H9 (cell line): ENCODE data around the gene MBLAC2. TPM values are rescaled to one million over a fixed set of nuclear protein-coding genes. Genes with fewer than 3 reads are reported as not detected.

Experiments
- DNase-seq: peaks from one replicate; pipeline ENCODE4 v3.0.0-alpha.2; 2017
- H2AFZ ChIP-seq: one replicate; pipeline ENCODE4 v1.6.1; 2013; ENCODE audit warnings: mild to moderate bottlenecking, low read length, control low read depth, moderate library complexity
- H2AK5ac ChIP-seq: 2 replicates; pipeline ENCODE4 v1.6.1; 2013; ENCODE audit warnings: low read length, control low read depth, mixed read lengths; ENCODE audit not compliant: insufficient read length
- H2BK120ac ChIP-seq: one replicate; pipeline ENCODE4 v1.6.1; 2013; ENCODE audit warnings: low read depth, mild to moderate bottlenecking, low read length, control low read depth, inconsistent platforms; ENCODE audit not compliant: poor library complexity, severe bottlenecking
- H2BK12ac ChIP-seq: 2 replicates; pipeline ENCODE4 v1.6.1; 2013; ENCODE audit warnings: low read length, control low read depth, mixed read lengths, low read depth; ENCODE audit not compliant: insufficient read length
- H2BK15ac ChIP-seq: 2 replicates; pipeline ENCODE4 v1.6.1; 2013; ENCODE audit warnings: low read depth, low read length, control low read depth
- H2BK20ac ChIP-seq: one replicate; pipeline ENCODE4 v1.6.1; 2013; ENCODE audit warnings: low read depth, mild to moderate bottlenecking, low read length, control low read depth, inconsistent platforms; ENCODE audit not compliant: poor library complexity, severe bottlenecking
- H2BK5ac ChIP-seq: 2 replicates; pipeline ENCODE4 v1.6.1; 2013; ENCODE audit warnings: low read length, control low read depth, mixed read lengths; ENCODE audit not compliant: insufficient read length
- H3K14ac ChIP-seq: 2 replicates; pipeline ENCODE4 v1.6.1; 2013; ENCODE audit warnings: low read length, control low read depth; ENCODE audit not compliant: insufficient read depth
- H3K18ac ChIP-seq: 2 replicates; pipeline ENCODE4 v1.6.1; 2013; ENCODE audit warnings: low read depth, mild to moderate bottlenecking, mixed read lengths, low read length, control low read depth; ENCODE audit not compliant: insufficient read length
- H3K23ac ChIP-seq: 2 replicates; pipeline ENCODE4 v1.6.1; 2013; ENCODE audit warnings: low read length, control low read depth, mixed read lengths, low read depth; ENCODE audit not compliant: insufficient read length
- H3K23me2 ChIP-seq: 2 replicates; pipeline ENCODE4 v1.6.1; 2013; ENCODE audit warnings: low read depth, mild to moderate bottlenecking, mixed read lengths, low read length, control low read depth; ENCODE audit not compliant: insufficient read length, poor library complexity, severe bottlenecking
- H3K27ac ChIP-seq: 2 replicates; pipeline ENCODE4 v1.5.1; 2013; ENCODE audit warnings: low read length, control low read depth, mixed read lengths, low read depth; ENCODE audit not compliant: insufficient read length
- H3K27me3 ChIP-seq: 2 replicates; pipeline ENCODE4 v1.6.1; 2013; ENCODE audit warnings: low read length, control low read depth, inconsistent platforms; ENCODE audit not compliant: insufficient read depth
- H3K4ac ChIP-seq: 2 replicates; pipeline ENCODE4 v1.6.1; 2013; ENCODE audit warnings: low read depth, mild to moderate bottlenecking, control low read depth, inconsistent platforms, low read length, moderate library complexity
- H3K4me1 ChIP-seq: 2 replicates; pipeline ENCODE4 v1.6.1; 2013; ENCODE audit warnings: low read length, control low read depth, inconsistent platforms; ENCODE audit not compliant: insufficient read depth
- H3K4me2 ChIP-seq: 2 replicates; pipeline ENCODE4 v1.6.1; 2013; ENCODE audit warnings: low read length, control low read depth, mixed read lengths; ENCODE audit not compliant: insufficient read length, insufficient read depth
- H3K56ac ChIP-seq: 2 replicates; pipeline ENCODE4 v1.6.1; 2013; ENCODE audit warnings: low read depth, mild to moderate bottlenecking, mixed read lengths, low read length, control low read depth; ENCODE audit not compliant: insufficient read length
- H3K79me1 ChIP-seq: 2 replicates; pipeline ENCODE4 v1.6.1; 2013; ENCODE audit warnings: low read depth, mild to moderate bottlenecking, moderate library complexity, low read length, control low read depth, inconsistent platforms; ENCODE audit not compliant: insufficient read depth, poor library complexity, severe bottlenecking
- H3K79me2 ChIP-seq: 2 replicates; pipeline ENCODE4 v1.6.1; 2013; ENCODE audit warnings: low read length, control low read depth, inconsistent platforms; ENCODE audit not compliant: insufficient read depth
- H3K9ac ChIP-seq: 2 replicates; pipeline ENCODE4 v1.6.1; 2013; ENCODE audit warnings: low read length, control low read depth, mixed read lengths; ENCODE audit not compliant: insufficient read length; ENCODE audit errors: extremely low read depth
- H3K9me3 ChIP-seq: one replicate; pipeline ENCODE4 v1.6.1; 2013; ENCODE audit warnings: low read depth, low read length, inconsistent platforms; ENCODE audit not compliant: control insufficient read depth
- H3T11ph ChIP-seq: one replicate; pipeline ENCODE4 v1.6.1; 2013; ENCODE audit warnings: mild to moderate bottlenecking, low read length, control low read depth, inconsistent platforms
- H4K20me1 ChIP-seq: one replicate; pipeline ENCODE4 v1.6.1; 2013; ENCODE audit not compliant: control insufficient read depth, insufficient read length, insufficient read depth
- H4K5ac ChIP-seq: 2 replicates; pipeline ENCODE4 v1.6.1; 2013; ENCODE audit warnings: low read depth, mild to moderate bottlenecking, mixed read lengths, low read length, control low read depth; ENCODE audit not compliant: insufficient read length
- H4K8ac ChIP-seq: replicated peaks from 2 replicates; pipeline ENCODE4 v1.6.1; 2013; ENCODE audit warnings: low read length, control low read depth, mixed read lengths, low read depth; ENCODE audit not compliant: insufficient read length
- H4K91ac ChIP-seq: 2 replicates; pipeline ENCODE4 v1.6.1; 2013; ENCODE audit warnings: low read depth, mild to moderate bottlenecking, moderate library complexity, mixed read lengths, low read length, control low read depth; ENCODE audit not compliant: insufficient read length
- H3K27ac Mint-ChIP-seq, 3 experiments: 2 replicates in 2 of 3; 3 replicates in 1 of 3; pipeline ENCODE4 v1.8.0; 2020 to 2021; ENCODE audit warnings: mixed read lengths in 3 of 3, mild to moderate bottlenecking in 1 of 3, moderate library complexity in 1 of 3
- H3K27me3 Mint-ChIP-seq: 2 replicates; pipeline ENCODE4 v1.8.0; 2021; ENCODE audit warnings: low read depth, mild to moderate bottlenecking, moderate library complexity, mixed read lengths
- H3K36me3 Mint-ChIP-seq, 3 experiments: 2 replicates in 2 of 3; 3 replicates in 1 of 3; pipeline ENCODE4 v1.8.0; 2020 to 2021; ENCODE audit warnings: low read depth in 3 of 3, mixed read lengths in 3 of 3; ENCODE audit not compliant: insufficient read depth in 1 of 3
- H3K4me1 Mint-ChIP-seq, 2 experiments: 2 replicates each; pipeline ENCODE4 v1.8.0; 2020; ENCODE audit warnings: mixed read lengths in 2 of 2
- H3K4me3 Mint-ChIP-seq, 2 experiments: 2 replicates in 1 of 2; 3 replicates in 1 of 2; pipeline ENCODE4 v1.8.0; 2020 to 2021; ENCODE audit warnings: mild to moderate bottlenecking in 2 of 2, mixed read lengths in 2 of 2, moderate library complexity in 1 of 2
- H3K9me3 Mint-ChIP-seq, 2 experiments: 2 replicates in 1 of 2; 3 replicates in 1 of 2; pipeline ENCODE4 v1.8.0; 2020; ENCODE audit warnings: mild to moderate bottlenecking in 2 of 2, mixed read lengths in 2 of 2, moderate library complexity in 1 of 2
- WGBS: extraction: QIAGEN DNeasy Blood & Tissue Kit; methylation state at CpG from one replicate; pipeline ENCODE4 v1.1.7; 2013; ENCODE audit warnings: missing lambda C conversion rate, low lambda C conversion rate, mixed read lengths; ENCODE audit not compliant: insufficient read length; ENCODE audit errors: extremely low coverage; 5-methylcytosine and 5-hydroxymethylcytosine counted together
- total RNA-seq: library from RNA; stranded (reverse); gene quantifications from 2 replicates; pipeline ENCODE4 v1.2.1, GENCODE V29; 2021
- TF ChIP-seq, protein P1 (sequence below): fragments of 200-600 bp; sonication (generic); conservative IDR thresholded peaks from 3 replicates; pipeline ENCODE4 v1.8.0; 2021; ENCODE audit warnings: antibody characterized with exemption, mild to moderate bottlenecking

MBLAC2 gene
- total RNA-seq, 1 experiment from 2014 or later = 4.9 TPM

DNA sequence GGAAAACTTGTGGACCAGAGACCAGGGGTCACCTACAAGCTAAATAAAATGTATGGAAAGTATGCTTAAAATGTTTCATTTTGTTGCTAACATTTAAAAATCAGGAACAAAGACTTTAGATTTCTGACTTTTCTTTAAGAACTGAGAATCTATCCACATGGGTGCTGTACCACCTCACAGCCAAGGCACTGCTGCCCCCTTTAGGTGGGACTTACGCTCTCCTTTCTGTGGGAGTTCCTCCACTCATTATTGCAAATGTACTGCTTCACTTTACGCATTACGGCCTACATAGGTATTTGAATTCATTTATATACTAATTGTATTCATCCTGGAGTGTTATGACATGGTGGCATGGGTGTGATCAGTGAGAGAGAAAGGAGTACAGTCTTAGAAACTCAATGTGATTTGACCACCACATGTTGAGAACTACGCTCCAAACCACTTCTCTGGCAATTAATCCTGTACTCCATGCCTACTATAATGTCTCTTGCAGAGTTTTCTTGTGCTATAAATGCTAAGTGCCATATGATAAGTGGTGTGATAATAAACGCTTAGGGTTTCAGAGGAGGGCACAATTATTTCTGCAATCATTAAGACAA is 40.4 kb downstream of the MBLAC2 start:
- H3K27ac Mint-ChIP-seq = no peak overlapping the region
- no CpG with 5 or more reads among the region's 5 CpGs for WGBS

More for the DNA sequence above, 40.4 kb downstream of the MBLAC2 start:
- peak; percentile 71 for DNase-seq
- Histone ChIP-seq H3K4me2 (no peak overlapping the region), H2AK5ac (no peak overlapping the region), H3K23me2 (no peaks in the 10 kb centered on the region), H2AFZ (no peak overlapping the region), H4K5ac (no peak overlapping the region), H3K9me3 (no peaks in the 10 kb centered on the region), H3K56ac (no peak overlapping the region), H2BK120ac (no peak overlapping the region), H3K79me2 (no peaks in the 10 kb centered on the region), H3K27me3 (no peaks in the 10 kb centered on the region), H3T11ph (no peak overlapping the region), H3K18ac (no peak overlapping the region), H3K4ac (no peak overlapping the region), H2BK12ac (no peak overlapping the region), H3K79me1 (no peaks in the 10 kb centered on the region), H4K8ac (no peak overlapping the region), H3K14ac (no peak overlapping the region), H2BK15ac (no peak overlapping the region), H3K23ac (no peak overlapping the region), H2BK20ac (no peak overlapping the region), H3K27ac (no peak overlapping the region), H4K20me1 (no peaks in the 10 kb centered on the region), H4K91ac (no peak overlapping the region), H3K9ac (no peak overlapping the region), H2BK5ac (no peak overlapping the region), H3K4me1 (no peaks in the 10 kb centered on the region)
- Mint-ChIP-seq H3K9me3 (no peaks in the 10 kb centered on the region), H3K4me3 (no peak overlapping the region), H3K27me3 (no peaks in the 10 kb centered on the region), H3K4me1 (no peaks in the 10 kb centered on the region), H3K36me3 (no peaks in the 10 kb centered on the region)
- TF ChIP-seq, protein P1, sequence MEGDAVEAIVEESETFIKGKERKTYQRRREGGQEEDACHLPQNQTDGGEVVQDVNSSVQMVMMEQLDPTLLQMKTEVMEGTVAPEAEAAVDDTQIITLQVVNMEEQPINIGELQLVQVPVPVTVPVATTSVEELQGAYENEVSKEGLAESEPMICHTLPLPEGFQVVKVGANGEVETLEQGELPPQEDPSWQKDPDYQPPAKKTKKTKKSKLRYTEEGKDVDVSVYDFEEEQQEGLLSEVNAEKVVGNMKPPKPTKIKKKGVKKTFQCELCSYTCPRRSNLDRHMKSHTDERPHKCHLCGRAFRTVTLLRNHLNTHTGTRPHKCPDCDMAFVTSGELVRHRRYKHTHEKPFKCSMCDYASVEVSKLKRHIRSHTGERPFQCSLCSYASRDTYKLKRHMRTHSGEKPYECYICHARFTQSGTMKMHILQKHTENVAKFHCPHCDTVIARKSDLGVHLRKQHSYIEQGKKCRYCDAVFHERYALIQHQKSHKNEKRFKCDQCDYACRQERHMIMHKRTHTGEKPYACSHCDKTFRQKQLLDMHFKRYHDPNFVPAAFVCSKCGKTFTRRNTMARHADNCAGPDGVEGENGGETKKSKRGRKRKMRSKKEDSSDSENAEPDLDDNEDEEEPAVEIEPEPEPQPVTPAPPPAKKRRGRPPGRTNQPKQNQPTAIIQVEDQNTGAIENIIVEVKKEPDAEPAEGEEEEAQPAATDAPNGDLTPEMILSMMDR = peak; percentile 96
